ENCODE measurements around the gene SLC4A5. TPM values are rescaled to one million over a fixed set of nuclear protein-coding genes. Genes with fewer than 3 reads are reported as not detected.
"Not testable (repeated sequence)": the region's sequence is repeated elsewhere in the genome, so short reads cannot be mapped to it uniquely, and the experiment has no call there.

Gene SLC4A5
- total RNA-seq, 1 donor = under 0.01 TPM

- TF ChIP-seq CTCF (IDR thresholded peaks at IDR 0.05; ENCODE audit: insufficient read depth, low read depth, low read length) = no peak
- H3K4me3 ChIP-seq (ENCODE audit: low read depth, low read length) = no peak overlapping the region
- DNase-seq (ENCODE audit: low read depth) = no peak
Observed at GRCh38 chr2:74349889-74350288, 6.7 kb upstream of the SLC4A5 start.

GRCh38 chr2:74347742-74348141 is 4.5 kb upstream of the SLC4A5 start:
- H3K4me3 ChIP-seq (ENCODE audit: low read depth, low read length) = no peak overlapping the region
- no peak for TF ChIP-seq CTCF (IDR thresholded peaks at IDR 0.05; ENCODE audit: insufficient read depth, low read depth, low read length)
- DNase-seq (ENCODE audit: low read depth) = no peak

GRCh38 chr2:74347303-74347702 is 4.1 kb upstream of the SLC4A5 start:
- TF ChIP-seq CTCF (IDR thresholded peaks at IDR 0.05; ENCODE audit: insufficient read depth, low read depth, low read length) = no peak
- no peak overlapping the region for H3K4me3 ChIP-seq (ENCODE audit: low read depth, low read length)
- no peak for DNase-seq (ENCODE audit: low read depth)

GRCh38 chr2:74345272-74345943 is 2.2 kb upstream of the SLC4A5 start:
- TF ChIP-seq CTCF (IDR thresholded peaks at IDR 0.05; ENCODE audit: insufficient read depth, low read depth, low read length) = no peak
- no peak for DNase-seq (ENCODE audit: low read depth)
- no peak overlapping the region for H3K4me3 ChIP-seq (ENCODE audit: low read depth, low read length)

GRCh38 chr2:74336227-74336626 is 7.0 kb downstream of the SLC4A5 start:
- not testable (repeated sequence) for DNase-seq (ENCODE audit: low read depth); H3K4me3 ChIP-seq (ENCODE audit: low read depth, low read length)

GRCh38 chr2:74334931-74335333 is 8.3 kb downstream of the SLC4A5 start:
- H3K4me3 ChIP-seq (ENCODE audit: low read depth, low read length) = no peak overlapping the region
- TF ChIP-seq CTCF (IDR thresholded peaks at IDR 0.05; ENCODE audit: insufficient read depth, low read depth, low read length) = peak; percentile 98
- DNase-seq (ENCODE audit: low read depth) = peak; percentile 73

GRCh38 chr2:74333896-74334586 is 9.2 kb downstream of the SLC4A5 start:
- no peak for DNase-seq (ENCODE audit: low read depth)

More at GRCh38 chr2:74333896-74334586, 9.2 kb downstream of the SLC4A5 start:
- no peak overlapping the region for H3K4me3 ChIP-seq (ENCODE audit: low read depth, low read length)
- TF ChIP-seq CTCF (IDR thresholded peaks at IDR 0.05; ENCODE audit: insufficient read depth, low read depth, low read length) = no peak
